H1 (cell line): ENCODE measurements around the gene GOSR1. TPM values are rescaled to one million over a fixed set of nuclear protein-coding genes. Genes with fewer than 3 reads are reported as not detected.

ENCODE experiments used
- CTCF ChIA-PET: fragments of 300-600 bp; sonication (Branson Sonifier 250); formaldehyde crosslinking; loops from one replicate; lab custom pipeline; 2021; ENCODE audit not compliant: partially characterized antibody; lab: Charles Lee
- POLR2A ChIA-PET: fragments of 300-600 bp; sonication (Branson Sonifier 250); formaldehyde crosslinking; loops from one replicate; lab custom pipeline; 2021; ENCODE audit warnings: inconsistent platforms; ENCODE audit not compliant: partially characterized antibody; lab: Charles Lee
- DNase-seq, 2 experiments: peaks; one replicate each; pipeline versions ENCODE4 v3.0.0 to v3.0.0-alpha.2; 2010 to 2022; ENCODE audit warnings: low spot score in 2 of 2, low read depth in 1 of 2, mixed read lengths in 1 of 2
- FAIRE-seq: peaks from 2 replicates; lab custom pipeline; 2011; peaks lifted over from hg19 to GRCh38; lab: Jason Lieb, UNC
- H2AFZ ChIP-seq: 2 replicates; pipeline ENCODE4 v1.8.1; 2012; ENCODE audit warnings: low read length, inconsistent platforms
- H2AK5ac ChIP-seq: 2 replicates; pipeline ENCODE4 v1.6.1; 2013; ENCODE audit warnings: low read depth, low read length
- H2BK120ac ChIP-seq: replicated peaks from 2 replicates; pipeline ENCODE3; 2013; ENCODE audit warnings: low read depth, low read length, inconsistent platforms
- H2BK12ac ChIP-seq: 2 replicates; pipeline ENCODE4 v1.6.1; 2013; ENCODE audit warnings: low read depth, low read length
- H2BK15ac ChIP-seq: 2 replicates; pipeline ENCODE4 v1.6.1; 2013; ENCODE audit warnings: low read length
- H2BK20ac ChIP-seq: 2 replicates; pipeline ENCODE4 v1.6.1; 2013; ENCODE audit warnings: low read length
- H2BK5ac ChIP-seq: 2 replicates; pipeline ENCODE4 v1.6.1; 2013; ENCODE audit warnings: low read depth, low read length
- H3K14ac ChIP-seq: 2 replicates; pipeline ENCODE4 v1.6.1; 2013; ENCODE audit warnings: inconsistent platforms; ENCODE audit not compliant: insufficient read length
- H3K18ac ChIP-seq: 2 replicates; pipeline ENCODE4 v1.6.1; 2013; ENCODE audit warnings: low read length; ENCODE audit errors: extremely low read depth
- H3K23ac ChIP-seq: 2 replicates; pipeline ENCODE4 v1.6.1; 2013; ENCODE audit warnings: inconsistent platforms; ENCODE audit not compliant: insufficient read length
- H3K23me2 ChIP-seq: 2 replicates; pipeline ENCODE4 v1.6.1; 2013; ENCODE audit warnings: low read depth, low read length
- H3K27ac ChIP-seq: 2 replicates; pipeline ENCODE4 v1.6.1; 2011; ENCODE audit warnings: low read depth, low read length, inconsistent platforms
- H3K27me3 ChIP-seq, 4 experiments: replicated peaks in 1 of 4; 1 replicate in 1 of 4; 2 replicates in 3 of 4; pipeline versions ENCODE4 v1.6.1 to v1.8.1; 2011 to 2013; ENCODE audit warnings: low read length in 3 of 4, mild to moderate bottlenecking in 3 of 4, inconsistent platforms in 2 of 4, mixed read lengths in 2 of 4, moderate library complexity in 1 of 4; ENCODE audit not compliant: control insufficient read depth in 3 of 4, insufficient read depth in 3 of 4; ENCODE audit errors: extremely low read depth in 1 of 4
- H3K36me3 ChIP-seq, 4 experiments: 2 replicates each; pipeline versions ENCODE4 v1.6.1 to v1.8.1; 2011 to 2013; ENCODE audit warnings: mild to moderate bottlenecking in 4 of 4, low read length in 3 of 4, moderate library complexity in 2 of 4, control low read depth in 1 of 4, inconsistent platforms in 1 of 4; ENCODE audit not compliant: insufficient read depth in 4 of 4, control insufficient read depth in 2 of 4
- H3K4ac ChIP-seq: replicated peaks from 2 replicates; pipeline ENCODE3; 2013; ENCODE audit warnings: low read length, low read depth, mixed read lengths, inconsistent platforms; ENCODE audit not compliant: insufficient read length
- H3K4me1 ChIP-seq, 4 experiments: replicated peaks in 1 of 4; 1 replicate in 1 of 4; 2 replicates in 3 of 4; pipeline versions ENCODE4 v1.6.1 to v1.8.1; 2011 to 2013; ENCODE audit warnings: low read length in 3 of 4, inconsistent platforms in 2 of 4, mixed read lengths in 1 of 4; ENCODE audit not compliant: insufficient read depth in 4 of 4, control insufficient read depth in 3 of 4
- H3K4me2 ChIP-seq, 2 experiments: 2 replicates each; pipeline versions ENCODE4 v1.6.1 to v1.8.1; 2011 to 2013; ENCODE audit warnings: low read depth in 2 of 2, low read length in 2 of 2, control low read depth in 1 of 2, inconsistent platforms in 1 of 2, mild to moderate bottlenecking in 1 of 2; ENCODE audit not compliant: insufficient read depth in 1 of 2
- H3K4me3 ChIP-seq, 4 experiments: fragments of 200-600, 300-600 bp in 1 of 4; sonication (generic), shearing (Covaris generic), sonication (Bioruptor Twin) in 1 of 4; 2 replicates each; pipeline versions ENCODE4 v1.5.1 to v1.8.1; 2011 to 2016; ENCODE audit warnings: low read length in 4 of 4, low read depth in 3 of 4, control low read depth in 2 of 4, inconsistent platforms in 2 of 4, mild to moderate bottlenecking in 2 of 4, mixed read lengths in 1 of 4, moderate library complexity in 1 of 4; ENCODE audit not compliant: insufficient read depth in 2 of 4; ENCODE audit errors: extremely low read depth in 1 of 4
- H3K56ac ChIP-seq: replicated peaks from 2 replicates; pipeline ENCODE3; 2013; ENCODE audit warnings: low read depth, mild to moderate bottlenecking, mixed read lengths, low read length, inconsistent platforms; ENCODE audit not compliant: insufficient read length
- H3K79me1 ChIP-seq: 2 replicates; pipeline ENCODE4 v1.6.1; 2013; ENCODE audit warnings: low read depth, low read length, control low read depth
- H3K79me2 ChIP-seq, 2 experiments: 2 replicates each; pipeline versions ENCODE4 v1.6.1 to v1.8.1; 2012 to 2013; ENCODE audit warnings: low read length in 2 of 2, mild to moderate bottlenecking in 2 of 2, inconsistent platforms in 1 of 2; ENCODE audit not compliant: insufficient read depth in 2 of 2, control insufficient read depth in 1 of 2
- H3K9ac ChIP-seq, 4 experiments: replicated peaks in 1 of 4; 1 replicate in 1 of 4; 2 replicates in 3 of 4; pipeline versions ENCODE4 v1.6.1 to v1.8.1; 2011 to 2013; ENCODE audit warnings: low read depth in 3 of 4, low read length in 3 of 4, control low read depth in 2 of 4, mild to moderate bottlenecking in 2 of 4, moderate library complexity in 2 of 4, inconsistent platforms in 1 of 4; ENCODE audit errors: extremely low read depth in 1 of 4
- H3K9me3 ChIP-seq, 2 experiments: 2 replicates each; pipeline versions ENCODE4 v1.6.1 to v1.8.1; 2012 to 2013; ENCODE audit warnings: mild to moderate bottlenecking in 2 of 2, moderate library complexity in 2 of 2, control low read depth in 1 of 2, inconsistent platforms in 1 of 2, low read depth in 1 of 2, low read length in 1 of 2, mixed read lengths in 1 of 2; ENCODE audit not compliant: insufficient read depth in 2 of 2
- H4K20me1 ChIP-seq, 2 experiments: replicated peaks in 1 of 2; 2 replicates each; pipeline versions ENCODE3 to v1.8.1; 2011 to 2013; ENCODE audit warnings: inconsistent platforms in 2 of 2, low read length in 2 of 2, mild to moderate bottlenecking in 1 of 2; ENCODE audit not compliant: insufficient read depth in 2 of 2, control insufficient read depth in 1 of 2
- H4K5ac ChIP-seq: 2 replicates; pipeline ENCODE4 v1.6.1; 2013; ENCODE audit warnings: low read length, low read depth, mixed read lengths, inconsistent platforms; ENCODE audit not compliant: insufficient read length
- H4K8ac ChIP-seq: 2 replicates; pipeline ENCODE4 v1.8.0; 2013; ENCODE audit warnings: mild to moderate bottlenecking, moderate library complexity, low read length, inconsistent platforms; ENCODE audit not compliant: insufficient read depth; ENCODE audit errors: extremely low read depth
- H4K91ac ChIP-seq: replicated peaks from 2 replicates; pipeline ENCODE3; 2013; ENCODE audit warnings: low read length, mixed read lengths, inconsistent platforms; ENCODE audit not compliant: insufficient read length
- ASH2L ChIP-seq: fragments of 200-600, 300-600 bp; sonication (generic); IDR thresholded peaks from one replicate; pipeline ENCODE4 v1.7.1; 2017; ENCODE audit warnings: low read length
- BACH1 ChIP-seq: IDR thresholded peaks from 2 replicates; pipeline ENCODE4 v1.6.1; 2012; ENCODE audit warnings: low read length, improper control_type of control experiment
- CEBPB ChIP-seq: IDR thresholded peaks from 2 replicates; pipeline ENCODE4 v1.6.1; 2012; ENCODE audit warnings: low read depth, low read length
- CTBP2 ChIP-seq: IDR thresholded peaks from 2 replicates; pipeline ENCODE4 v1.7.0; 2011; ENCODE audit warnings: borderline replicate concordance, mild to moderate bottlenecking, moderate library complexity, mixed read lengths, low read length; ENCODE audit not compliant: insufficient read depth, insufficient read length
- SAP30 ChIP-seq: fragments of 300-600 bp; sonication (generic); IDR thresholded peaks from 2 replicates; pipeline ENCODE4 v1.7.1; 2012; ENCODE audit warnings: low read length, moderate library complexity, mild to moderate bottlenecking, inconsistent platforms; ENCODE audit not compliant: insufficient read depth, insufficient replicate concordance
- SP4 ChIP-seq: IDR thresholded peaks from 2 replicates; pipeline ENCODE4 v1.6.1; 2012; ENCODE audit warnings: low read length, inconsistent platforms
- WGBS, 2 experiments: shearing (Covaris generic) in 1 of 2; methylation state at CpG; one replicate each; pipeline versions ENCODE4 v1.1.6 to v1.1.7; 2013 to 2015; ENCODE audit warnings: low lambda C conversion rate in 2 of 2, mixed read lengths in 2 of 2, inconsistent platforms in 1 of 2, low coverage in 1 of 2, missing lambda C conversion rate in 1 of 2; ENCODE audit not compliant: insufficient replicate concordance in 2 of 2, insufficient coverage in 1 of 2, insufficient read length in 1 of 2; ENCODE audit errors: extremely low coverage in 1 of 2, missing lambda C conversion rate in 1 of 2; 5-methylcytosine and 5-hydroxymethylcytosine counted together
- polyA plus RNA-seq, 7 experiments: library from polyadenylated mRNA; depleted of rRNA in 3 of 7; stranded (reverse) in 5 of 7; unstranded in 2 of 7; fragments of >200 nt in 5 of 7; fragments of 200-250 nt in 2 of 7; gene quantifications; 1 replicate in 5 of 7; 2 replicates in 1 of 7; 4 replicates in 1 of 7; pipeline versions ENCODE4 v1.2.1 to v1.2.3, GENCODE V29; 2011 to 2013; ENCODE audit warnings: missing spikeins in 2 of 7, mixed read lengths in 2 of 7
- total RNA-seq: library from RNA; stranded (reverse); fragmentation: NEBNext Ultra II Directional; extraction: Animal tissue kit (Norgen Biotek cat#: 25700); gene quantifications from 2 replicates; pipeline ENCODE4 v1.2.1, GENCODE V29; 2021
- TF ChIP-seq, protein P1 (sequence below): IDR thresholded peaks from 2 replicates; pipeline ENCODE4 v1.6.1; 2012; ENCODE audit warnings: inconsistent platforms

GOSR1 gene
- total and polyA plus RNA-seq, 2 of the 8 experiments (the other 6 are each of a cell fraction or from before 2014, with no cell fraction given), result 9.2 to 43.3 TPM

DNA sequence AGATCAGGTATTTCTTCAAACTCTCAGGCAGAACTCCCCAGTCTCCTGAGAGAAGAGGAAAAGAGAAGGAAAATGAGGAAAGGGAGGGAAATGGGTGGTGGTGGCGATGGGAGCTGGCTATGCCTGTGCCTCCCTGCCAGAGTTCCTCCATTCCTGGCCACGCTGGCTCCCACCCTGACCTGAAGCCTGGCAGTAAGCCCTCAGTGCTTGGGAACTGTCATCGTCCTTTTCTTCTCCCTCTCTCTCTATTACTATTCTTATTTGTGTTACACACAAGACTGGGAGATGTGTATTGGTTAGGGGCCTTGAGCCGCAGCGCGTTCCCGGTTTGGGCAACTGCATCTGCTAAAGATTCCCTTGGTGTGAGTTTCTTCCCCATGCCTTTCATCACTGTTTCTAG lies 44.6 kb downstream of the GOSR1 start:
- H2AFZ ChIP-seq, result no peak overlapping the region
- H2BK5ac ChIP-seq, result no peak overlapping the region
- H3K4me3 ChIP-seq, result no peak overlapping the region
- no peaks in the 10 kb centered on the region for H3K79me1 ChIP-seq
- no peak overlapping the region for H3K9ac ChIP-seq
- no peaks in the 10 kb centered on the region for H3K27me3 ChIP-seq
- no peaks in the 10 kb centered on the region for H3K23me2 ChIP-seq
- TF ChIP-seq CTBP2 (no peak), ASH2L (no peak), SP4 (no peak), SAP30 (no peak), CEBPB (no peak), BACH1 (no peak)
- TF ChIP-seq, protein P1, sequence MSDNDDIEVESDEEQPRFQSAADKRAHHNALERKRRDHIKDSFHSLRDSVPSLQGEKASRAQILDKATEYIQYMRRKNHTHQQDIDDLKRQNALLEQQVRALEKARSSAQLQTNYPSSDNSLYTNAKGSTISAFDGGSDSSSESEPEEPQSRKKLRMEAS, result no peak
- ChIA-PET CTCF (no interaction called here), POLR2A (no interaction called here)
- DNase-seq (no peak), FAIRE-seq (no peak)
- WGBS, 2 experiments, result 99% methylated on average over 6 of the region's 7 CpGs; no CpG with 5 or more reads in 1 of the 2 experiments
- no peaks in the 10 kb centered on the region for H3K79me2 ChIP-seq
- H3K56ac ChIP-seq, result no peak overlapping the region
- no peak overlapping the region for H4K5ac ChIP-seq
- H3K4ac ChIP-seq, result no peak overlapping the region
- H3K14ac ChIP-seq, result no peak overlapping the region
- H3K23ac ChIP-seq, result no peak overlapping the region
- no peak overlapping the region for H2BK15ac ChIP-seq
- H4K8ac ChIP-seq, result no peak overlapping the region
- H3K4me2 ChIP-seq, result no peak overlapping the region
- H3K36me3 ChIP-seq, result peaks cover 0 to 36% (median 23%) of the 10 kb centered on the region in 4 experiments; a peak in 7 of 8 replicates
- no peak overlapping the region for H4K91ac ChIP-seq
- no peak overlapping the region for H3K27ac ChIP-seq
- H3K18ac ChIP-seq, result no peak overlapping the region
- no peak overlapping the region for H2AK5ac ChIP-seq
- H2BK12ac ChIP-seq, result no peak overlapping the region
- H3K9me3 ChIP-seq, result peaks cover 8 to 17% of the 10 kb centered on the region in 2 experiments; a peak in 3 of 4 replicates
- no peaks in the 10 kb centered on the region for H4K20me1 ChIP-seq
- H2BK20ac ChIP-seq, result no peak overlapping the region
- no peaks in the 10 kb centered on the region for H3K4me1 ChIP-seq
- H2BK120ac ChIP-seq, result no peak overlapping the region
